Measurements from ENCODE around the gene FAM222A.

The FAM222A gene

GRCh38 chr12:109776624-109777023 is 63.0 kb downstream of the FAM222A start:
- in situ Hi-C loops (cut with HindIII; ENCODE audit: low sequenced_read_pairs) = no loop called here
- no peak for DNase-seq (ENCODE audit: low read depth, low spot score)
- H3K4me3 ChIP-seq (ENCODE audit: low read depth, low read length) = no peak overlapping the region
- TF ChIP-seq CTCF (IDR thresholded peaks at IDR 0.05; ENCODE audit: low read depth, low read length) = no peak

GRCh38 chr12:109777544-109777943 is 63.9 kb downstream of the FAM222A start:
- in situ Hi-C loops (cut with HindIII; ENCODE audit: low sequenced_read_pairs) = no loop called here
- TF ChIP-seq CTCF (IDR thresholded peaks at IDR 0.05; ENCODE audit: low read depth, low read length) = no peak
- no peak for DNase-seq (ENCODE audit: low read depth, low spot score)
- no peak overlapping the region for H3K4me3 ChIP-seq (ENCODE audit: low read depth, low read length)

GRCh38 chr12:109778684-109779083 is 65.1 kb downstream of the FAM222A start:
- TF ChIP-seq CTCF (IDR thresholded peaks at IDR 0.05; ENCODE audit: low read depth, low read length) = no peak
- H3K4me3 ChIP-seq (ENCODE audit: low read depth, low read length) = no peak overlapping the region
- no peak for DNase-seq (ENCODE audit: low read depth, low spot score)
- in situ Hi-C loops (cut with HindIII; ENCODE audit: low sequenced_read_pairs) = no loop called here

- no peak for TF ChIP-seq CTCF (IDR thresholded peaks at IDR 0.05; ENCODE audit: low read depth, low read length)
- no peak overlapping the region for H3K4me3 ChIP-seq (ENCODE audit: low read depth, low read length)
- DNase-seq (ENCODE audit: low read depth, low spot score) = no peak
- in situ Hi-C loops (cut with HindIII; ENCODE audit: low sequenced_read_pairs) = no loop called here
These were observed 65.8 kb downstream of the FAM222A start for GRCh38 chr12:109779382-109779781.

- no peak overlapping the region for H3K4me3 ChIP-seq (ENCODE audit: low read depth, low read length)
- TF ChIP-seq CTCF (IDR thresholded peaks at IDR 0.05; ENCODE audit: low read depth, low read length) = no peak
- no peak for DNase-seq (ENCODE audit: low read depth, low spot score)
- in situ Hi-C loops (cut with HindIII; ENCODE audit: low sequenced_read_pairs) = no loop called here
These were observed 68.2 kb downstream of the FAM222A start for GRCh38 chr12:109781668-109782325.

GRCh38 chr12:109782326-109782703 is 68.7 kb downstream of the FAM222A start:
- no peak overlapping the region for H3K4me3 ChIP-seq (ENCODE audit: low read depth, low read length)
- DNase-seq (ENCODE audit: low read depth, low spot score) = no peak
- no peak for TF ChIP-seq CTCF (IDR thresholded peaks at IDR 0.05; ENCODE audit: low read depth, low read length)
- in situ Hi-C loops (cut with HindIII; ENCODE audit: low sequenced_read_pairs) = no loop called here

All from astrocyte of the spinal cord (primary cell).